Measurements from ENCODE around the gene CD200R1L. TPM values are rescaled to one million over a fixed set of nuclear protein-coding genes. Genes with fewer than 3 reads are reported as not detected.

CD200R1L gene
- total and polyA plus RNA-seq, 2 of the 13 experiments (the other 11 are each of a cell fraction or from before 2014, with no cell fraction given): not detected

GRCh38 chr3:112817271-112817670 is 29.4 kb downstream of the CD200R1L start:
- ATAC-seq: no peak
- CTCF ChIA-PET (ENCODE audit: low intra/inter-chr PET ratio, low total read pairs): no interaction called here
- H3K27ac ChIP-seq (ENCODE audit: extremely low read length, insufficient read depth, low read length): no peak overlapping the region
- H3K27me3 ChIP-seq (ENCODE audit: control insufficient read depth in 1 of 2, insufficient read depth in 2 of 2, low read length in 2 of 2): no peaks in the 10 kb centered on the region
- H3K4me1 ChIP-seq (ENCODE audit: insufficient read depth, low read length): peaks cover under 1% of the 10 kb centered on the region; the same call in 1 of the 2 replicates
- H3K36me3 ChIP-seq (replicated peaks in 1 of 2; ENCODE audit: control insufficient read depth in 1 of 2, insufficient read depth in 2 of 2, low read length in 2 of 2): no peaks in the 10 kb centered on the region
- no peaks in the 10 kb centered on the region for H4K20me1 ChIP-seq (ENCODE audit: insufficient read depth, low read length)
- POLR2A ChIA-PET: no interaction called here
- TF ChIP-seq NKX3-1 (CRISPR knock-in tag; IDR thresholded peaks at IDR 0.05): no peak
- no peak for TF ChIP-seq ZNF367 (CRISPR knock-in tag; IDR thresholded peaks at IDR 0.05; ENCODE audit: borderline replicate concordance)
- TF ChIP-seq ZNF749 (CRISPR knock-in tag; IDR thresholded peaks at IDR 0.05; ENCODE audit: borderline replicate concordance): no peak
- no peak for TF ChIP-seq TFDP1 (CRISPR knock-in tag; IDR thresholded peaks at IDR 0.05; ENCODE audit: borderline replicate concordance)
- no peak for TF ChIP-seq ZNF562 (CRISPR knock-in tag; IDR thresholded peaks at IDR 0.05; ENCODE audit: borderline replicate concordance)
- TF ChIP-seq AHR (CRISPR knock-in tag; IDR thresholded peaks at IDR 0.05): no peak
- no peak for TF ChIP-seq JUN (CRISPR knock-in tag; IDR thresholded peaks at IDR 0.05)
- no peak for TF ChIP-seq ELF1 (CRISPR knock-in tag; IDR thresholded peaks at IDR 0.05)
- TF ChIP-seq FOXC1 (CRISPR knock-in tag; IDR thresholded peaks at IDR 0.05; ENCODE audit: borderline replicate concordance): no peak
- TF ChIP-seq MYPOP (CRISPR knock-in tag; IDR thresholded peaks at IDR 0.05): no peak
- no peak for TF ChIP-seq MEIS2 (CRISPR knock-in tag; IDR thresholded peaks at IDR 0.05)
- no peak for TF ChIP-seq MLLT10 (CRISPR knock-in tag; IDR thresholded peaks at IDR 0.05)
- no peak for TF ChIP-seq CBX1 (IDR thresholded peaks at IDR 0.05; ENCODE audit: low read depth)
- TF ChIP-seq LCORL (IDR thresholded peaks at IDR 0.05): no peak
- no peak for TF ChIP-seq LCORL (CRISPR knock-in tag; IDR thresholded peaks at IDR 0.05)
- TF ChIP-seq RARA (CRISPR knock-in tag; IDR thresholded peaks at IDR 0.05): no peak
- no peak overlapping the region for H3K4me2 ChIP-seq (ENCODE audit: low read depth, low read length)
- BruUV-seq (replicated peaks): no TSS peak
- in situ Hi-C loops (cut with HindIII; ENCODE audit: extremely low pct_ligation_motif_present, low pct_unique_long_range_greater_than_20kb) (loop anchor here (10.0 kb wide), 1 partner anchor 172 kb away; the partner anchor contains the start of gene CCDC80), intact Hi-C loops (cut with micrococcal nuclease; ENCODE audit: unreplicated experiment) (no loop called here)
- no peaks in the 10 kb centered on the region for H3K79me2 ChIP-seq (ENCODE audit: insufficient read depth, low read length)
- H3K9ac ChIP-seq (ENCODE audit: insufficient read depth, low read depth, low read length): no peak overlapping the region
- no peak for FAIRE-seq
- no peak overlapping the region for H3K4me3 ChIP-seq (replicated peaks in 1 of 3; ENCODE audit: insufficient read depth in 1 of 3, low read depth in 2 of 3, low read length in 3 of 3)
- H3K9me3 ChIP-seq (ENCODE audit: low read length): no peaks in the 10 kb centered on the region
- DNase-seq (ENCODE audit: low spot score): no peak
- no peak overlapping the region for H2AFZ ChIP-seq (ENCODE audit: low read length)
